GM19193 (cell line): ENCODE data around the gene PRKAG3.

Experiments
- POLR2A ChIP-seq: IDR thresholded peaks from 4 replicates; pipeline ENCODE4 v1.6.1; 2011; ENCODE audit not compliant: insufficient read depth, insufficient read length; ENCODE audit errors: extremely low read depth

Gene PRKAG3

DNA sequence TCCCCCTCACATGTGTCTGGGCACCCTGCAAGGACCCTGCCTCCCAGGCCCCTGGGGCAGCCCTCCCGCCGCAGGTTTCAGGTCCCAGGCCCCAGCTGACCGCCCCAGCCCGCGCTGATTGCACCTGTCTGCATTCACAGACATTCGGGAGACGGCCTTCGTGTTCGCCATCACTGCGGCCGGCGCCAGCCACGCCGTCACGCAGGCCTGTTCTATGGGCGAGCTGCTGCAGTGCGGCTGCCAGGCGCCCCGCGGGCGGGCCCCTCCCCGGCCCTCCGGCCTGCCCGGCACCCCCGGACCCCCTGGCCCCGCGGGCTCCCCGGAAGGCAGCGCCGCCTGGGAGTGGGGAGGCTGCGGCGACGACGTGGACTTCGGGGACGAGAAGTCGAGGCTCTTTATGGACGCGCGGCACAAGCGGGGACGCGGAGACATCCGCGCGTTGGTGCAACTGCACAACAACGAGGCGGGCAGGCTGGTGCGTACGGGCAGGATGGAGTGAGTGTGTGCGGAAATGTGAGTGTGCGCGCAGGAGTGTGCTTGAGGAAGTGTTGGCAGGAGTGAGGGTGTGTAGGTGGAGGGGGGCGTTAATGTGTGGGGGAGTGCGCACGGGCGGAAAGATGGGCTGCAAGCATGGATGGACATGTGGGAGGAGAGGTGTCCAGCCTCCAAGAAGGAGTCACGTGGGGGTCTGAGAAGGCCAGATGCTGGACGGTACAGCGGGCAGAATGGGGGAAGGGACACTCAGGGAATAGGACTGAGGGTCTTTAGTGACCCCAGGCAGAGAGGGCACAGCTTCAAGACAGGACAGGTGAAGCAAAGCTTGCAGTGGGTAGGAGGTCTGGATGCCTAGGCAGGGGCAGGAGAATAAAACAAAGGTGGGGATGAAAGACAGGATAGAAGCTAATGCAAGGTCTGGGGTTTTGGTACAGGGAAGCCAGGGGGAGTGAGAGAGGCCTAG lies 40.0 kb upstream of the PRKAG3 start:
- no peak for TF ChIP-seq POLR2A

DNA sequence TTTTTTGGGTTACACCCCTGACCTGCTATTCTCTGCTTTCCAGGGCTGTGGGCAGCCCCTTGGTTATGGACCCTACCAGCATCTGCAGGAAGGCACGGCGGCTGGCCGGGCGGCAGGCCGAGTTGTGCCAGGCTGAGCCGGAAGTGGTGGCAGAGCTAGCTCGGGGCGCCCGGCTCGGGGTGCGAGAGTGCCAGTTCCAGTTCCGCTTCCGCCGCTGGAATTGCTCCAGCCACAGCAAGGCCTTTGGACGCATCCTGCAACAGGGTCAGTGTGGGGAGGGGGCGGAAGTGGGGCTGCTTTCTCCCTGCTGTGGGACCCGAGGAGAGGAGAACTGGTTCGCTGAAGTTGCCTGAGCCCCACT lies 39.4 kb upstream of the PRKAG3 start:
- TF ChIP-seq POLR2A, result no peak

DNA sequence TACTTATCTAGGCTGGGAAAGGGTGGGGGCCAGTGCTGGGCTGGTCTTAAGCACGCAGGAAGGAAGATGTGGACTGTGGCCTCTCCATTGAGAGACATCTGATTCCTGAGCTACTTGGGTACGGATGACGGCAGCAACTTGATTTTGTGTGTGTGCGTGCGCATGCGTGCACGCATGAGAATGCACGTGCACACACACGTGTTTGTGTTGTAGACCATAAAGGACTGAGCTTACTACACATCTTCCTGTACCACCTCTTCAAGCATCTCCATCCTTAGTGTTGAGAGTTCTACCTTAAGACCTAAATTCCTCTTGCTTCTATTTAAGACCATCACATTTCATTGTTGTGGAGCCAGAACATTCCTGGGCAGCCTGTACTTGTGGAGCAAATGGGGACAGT lies 37.5 kb upstream of the PRKAG3 start:
- TF ChIP-seq POLR2A, result no peak

DNA sequence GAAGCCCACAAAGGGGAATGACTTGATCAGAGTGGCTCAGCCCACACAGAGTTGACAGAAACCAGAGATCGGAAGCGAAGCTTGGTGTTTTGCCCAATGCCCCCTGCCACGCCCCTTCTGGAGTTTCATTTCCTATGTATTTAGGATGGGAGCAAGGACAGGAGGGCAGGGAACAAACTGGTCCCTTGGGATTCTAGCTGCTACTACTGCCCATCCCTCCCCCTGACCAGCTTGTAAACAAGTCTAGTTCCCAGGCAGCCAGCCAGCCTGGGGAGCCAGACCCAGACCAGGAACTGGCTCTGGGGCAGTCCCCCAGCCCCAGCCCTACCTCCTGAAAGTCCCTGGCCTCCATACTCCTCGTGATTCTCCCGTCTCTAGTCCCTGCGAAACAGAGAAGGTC lies 36.3 kb upstream of the PRKAG3 start:
- no peak for TF ChIP-seq POLR2A

DNA sequence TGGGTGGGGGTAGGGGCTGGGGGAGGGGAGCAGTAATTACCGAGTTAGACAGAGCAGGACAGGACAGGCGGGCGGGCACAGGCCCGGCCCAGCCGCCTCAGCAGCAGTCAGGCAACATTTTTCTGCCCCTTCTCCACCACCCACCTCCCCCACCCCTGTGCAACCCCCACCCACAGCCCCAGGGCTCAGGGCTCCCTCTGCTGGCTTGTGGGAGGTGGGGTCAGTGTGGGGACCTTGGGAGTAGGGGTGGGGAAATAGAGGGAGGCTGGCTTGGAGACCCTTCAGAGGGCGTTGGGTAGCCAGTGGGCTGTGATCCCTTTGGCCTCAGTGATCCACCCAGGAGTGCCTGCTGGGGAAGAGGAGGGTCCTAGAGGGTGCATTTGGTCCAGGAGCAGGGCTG lies 34.4 kb upstream of the PRKAG3 start:
- TF ChIP-seq POLR2A, result no peak

DNA sequence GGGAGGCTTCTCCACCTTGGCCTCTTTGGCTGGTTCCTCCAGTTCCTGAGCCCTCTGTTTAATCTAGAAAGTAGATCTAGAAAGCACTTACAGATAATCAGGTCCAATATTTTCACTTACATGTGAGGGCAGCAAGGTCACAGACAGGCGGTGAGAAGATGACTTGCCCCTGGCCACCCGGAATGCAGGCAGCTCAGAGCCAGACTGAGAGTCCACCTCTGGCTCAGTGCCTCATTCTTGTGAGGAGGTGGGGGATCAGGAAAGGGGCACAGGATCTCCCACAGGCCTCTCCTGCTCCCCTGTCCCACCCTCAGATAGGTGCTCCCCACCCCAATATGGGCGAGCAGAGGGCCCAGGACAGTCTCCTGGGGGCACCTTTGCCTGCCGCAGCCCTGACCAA lies 33.8 kb upstream of the PRKAG3 start:
- TF ChIP-seq POLR2A, result no peak

DNA sequence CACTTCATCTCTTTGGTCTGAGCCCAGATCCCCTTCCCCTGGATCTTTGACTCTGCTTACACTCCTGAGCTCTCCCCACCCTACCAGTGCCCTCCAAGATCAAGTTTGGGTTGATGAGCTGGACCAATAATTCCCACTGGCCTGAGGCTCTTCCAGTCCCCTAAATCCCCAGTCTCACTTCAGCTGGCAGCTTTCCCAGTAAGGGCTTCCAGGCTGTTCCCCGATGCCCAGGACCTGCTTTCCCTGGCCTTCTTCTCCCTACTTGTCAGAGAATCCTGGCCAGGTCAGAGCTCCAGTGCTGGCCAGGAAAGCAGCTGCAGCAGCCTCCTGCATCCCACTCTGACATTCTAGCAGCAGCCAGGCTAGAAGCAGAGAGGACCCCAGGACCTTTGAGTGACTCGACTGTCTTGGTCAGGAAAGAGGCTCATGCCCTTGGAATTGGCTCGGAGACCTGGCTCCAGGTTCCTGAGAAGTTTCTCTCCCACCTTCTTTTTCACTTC lies 31.5 kb upstream of the PRKAG3 start:
- TF ChIP-seq POLR2A, result no peak

DNA sequence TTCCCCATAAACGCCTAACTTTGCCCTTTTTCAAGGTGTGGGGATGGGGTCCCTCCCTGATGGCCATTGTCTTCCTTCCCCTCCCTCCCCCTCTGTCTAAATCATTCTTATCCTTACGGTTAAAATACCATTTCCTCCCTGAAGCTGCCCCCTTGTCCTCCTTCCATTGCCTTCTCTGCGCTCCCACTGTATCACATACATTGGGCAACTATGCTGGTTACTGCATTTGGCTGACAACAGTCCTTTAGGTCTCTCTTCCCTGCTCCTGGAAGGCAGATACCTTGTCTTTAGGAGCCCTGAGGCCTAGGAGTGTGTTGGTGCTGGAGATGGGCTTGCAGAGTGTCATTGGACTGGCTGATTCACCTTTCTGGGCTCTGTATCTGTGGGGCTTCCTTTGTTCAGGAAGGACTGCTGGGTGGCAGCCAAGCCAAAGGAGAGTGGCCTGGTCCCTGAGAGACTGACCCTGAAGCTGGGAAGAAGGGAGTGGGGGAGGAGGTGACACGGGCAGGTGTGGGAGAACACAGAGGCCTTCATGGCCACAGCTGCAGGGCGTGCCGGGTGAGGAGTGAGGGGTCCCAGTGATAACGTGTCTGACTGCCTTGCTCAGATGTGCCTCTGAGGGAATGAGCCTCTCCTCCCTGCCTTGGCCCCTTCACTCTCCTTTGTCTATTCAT lies 30.2 kb upstream of the PRKAG3 start:
- no peak for TF ChIP-seq POLR2A

DNA sequence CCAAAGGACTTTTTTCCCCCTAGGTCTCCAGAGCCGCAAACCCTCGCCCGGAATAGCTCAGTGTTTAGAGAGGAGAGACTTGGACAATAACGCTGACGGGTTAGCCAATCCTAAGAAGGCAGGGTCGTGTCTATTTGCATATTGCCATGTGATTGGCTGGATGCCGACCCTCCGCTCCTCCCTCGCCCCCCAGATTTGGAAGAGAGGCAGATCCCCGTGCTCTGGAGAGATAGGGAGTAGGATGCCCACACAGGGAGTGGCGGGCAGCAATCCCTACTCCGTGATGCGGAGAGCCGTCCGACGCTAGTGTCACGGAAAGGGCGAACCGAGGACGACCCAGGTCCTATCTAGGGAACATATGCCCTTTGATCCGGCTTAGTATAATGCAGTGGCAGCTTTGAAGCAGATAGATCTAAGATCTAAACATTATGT lies 29.4 kb upstream of the PRKAG3 start:
- no peak for TF ChIP-seq POLR2A

DNA sequence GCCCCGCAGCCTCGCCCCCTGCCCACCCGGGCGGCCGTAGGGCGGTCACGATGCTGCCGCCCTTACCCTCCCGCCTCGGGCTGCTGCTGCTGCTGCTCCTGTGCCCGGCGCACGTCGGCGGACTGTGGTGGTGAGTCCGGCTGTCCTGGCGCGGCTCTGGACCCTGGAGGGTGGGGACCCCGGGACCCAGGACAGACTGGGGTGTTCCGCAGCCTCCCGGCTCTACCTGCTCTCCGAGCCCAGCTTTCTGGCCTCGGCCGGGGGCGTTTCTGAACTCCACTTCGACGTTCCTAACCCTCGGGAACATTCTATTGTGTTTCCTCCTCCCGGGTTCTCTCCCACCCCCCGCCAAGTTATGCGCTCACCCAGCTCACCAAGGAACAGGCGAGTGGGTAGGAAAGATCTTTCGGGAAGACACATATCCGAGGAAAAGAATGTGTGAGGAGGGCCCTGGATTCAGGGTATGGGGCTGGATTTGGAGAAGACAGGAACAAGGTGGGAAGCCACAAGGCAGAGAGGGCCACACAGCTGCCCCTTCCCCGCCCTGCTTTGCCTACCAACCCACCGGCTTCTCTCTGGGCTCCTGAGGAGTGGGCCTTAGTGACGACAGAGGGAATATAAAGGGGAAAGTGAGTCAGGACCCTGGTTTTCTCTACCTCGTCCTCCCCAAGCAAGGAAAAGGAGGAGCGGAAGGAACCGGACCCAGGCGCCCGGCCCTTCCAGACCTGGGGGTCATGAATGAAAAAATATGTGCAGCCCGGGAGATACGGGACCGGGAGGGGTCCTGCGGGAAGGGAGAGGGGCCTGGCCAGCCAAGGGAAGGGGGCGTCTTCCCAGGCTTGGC lies 28.6 kb upstream of the PRKAG3 start:
- no peak for TF ChIP-seq POLR2A

DNA sequence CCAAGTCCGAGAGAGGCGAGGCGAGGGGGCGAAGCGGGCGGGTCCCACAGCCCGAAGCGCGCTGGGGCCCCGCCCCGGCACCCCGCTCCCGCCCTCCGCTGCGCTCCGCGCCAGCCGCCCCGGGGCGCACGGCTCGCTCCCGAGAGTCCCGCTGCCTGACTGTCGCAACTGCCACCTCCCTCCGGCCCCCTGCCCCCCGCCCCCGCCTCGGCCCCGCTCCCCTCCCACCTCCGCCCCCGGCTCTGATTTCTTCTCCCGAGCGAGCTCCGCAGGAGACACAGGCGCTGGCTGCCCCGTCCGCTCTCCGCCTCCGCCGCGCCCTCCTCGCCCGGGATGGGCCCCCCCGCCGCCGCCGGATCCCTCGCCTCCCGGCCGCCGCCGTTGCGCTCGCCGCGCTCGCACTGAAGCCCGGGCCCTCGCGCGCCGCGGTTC lies 28.0 kb upstream of the PRKAG3 start, which contains the start of gene WNT6:
Gene WNT6 (plus strand): TSS at position 250 of the 432 bp plus-strand sequence. CDS start 233 bp downstream, outside the sequence.
- TF ChIP-seq POLR2A, result no peak

DNA sequence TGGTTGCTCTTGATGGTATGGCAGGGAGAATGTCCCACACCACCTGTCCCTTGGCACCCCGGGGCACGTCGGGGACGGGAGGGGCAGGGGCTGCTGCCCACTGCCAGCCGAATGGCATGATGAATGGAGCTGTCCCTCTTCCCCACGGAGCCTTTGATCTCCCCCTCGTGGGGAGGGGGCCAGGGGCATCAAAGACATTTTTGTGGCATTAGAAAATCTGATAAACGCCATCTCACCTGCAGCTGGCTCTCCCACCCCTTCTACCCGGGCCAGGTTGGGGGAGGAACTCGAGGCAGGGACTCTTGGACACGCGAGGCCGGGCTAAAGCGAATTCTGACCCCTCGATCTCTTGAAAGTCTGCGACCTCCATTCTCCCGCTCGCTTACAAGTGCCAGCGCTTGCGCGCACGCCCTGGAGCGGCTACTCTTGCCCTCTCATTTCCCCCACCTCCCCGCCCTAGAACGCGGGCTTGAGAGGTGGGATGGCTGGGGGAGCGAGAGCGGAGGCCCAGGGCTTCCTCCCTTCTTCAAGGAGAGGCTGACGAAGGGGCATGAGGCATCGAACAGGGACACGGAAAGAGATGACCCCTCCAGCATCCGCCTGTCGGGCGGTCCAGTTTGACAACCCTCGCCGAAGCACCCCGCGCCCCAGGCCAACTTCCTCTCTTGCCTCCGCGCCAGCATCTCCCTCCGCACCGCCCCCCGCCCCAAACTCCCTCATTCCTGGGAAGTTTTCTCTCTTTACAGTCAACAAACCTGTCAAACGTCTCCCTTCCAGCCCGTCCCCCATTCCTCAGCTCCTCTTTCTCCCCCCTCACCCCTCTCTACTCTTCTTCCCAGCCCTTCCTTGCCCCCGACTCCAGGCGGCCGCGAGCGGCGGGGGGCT lies 27.3 kb upstream of the PRKAG3 start:
- TF ChIP-seq POLR2A, result no peak

DNA sequence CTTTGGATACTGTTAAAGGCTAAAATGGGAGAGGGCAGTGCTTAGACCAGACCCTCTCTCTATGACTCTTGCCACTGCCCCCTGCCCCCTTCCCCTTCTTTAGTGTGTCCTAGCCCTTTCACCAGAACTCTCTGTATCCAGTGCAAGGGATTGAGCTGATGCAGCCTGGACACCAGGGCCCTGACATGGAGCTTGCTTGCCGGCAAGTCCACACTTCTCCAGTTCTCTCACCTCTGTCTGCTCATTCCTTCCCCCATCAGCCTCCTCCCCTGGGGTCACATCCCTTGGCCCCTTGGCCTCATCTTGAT lies 26.5 kb upstream of the PRKAG3 start:
- no peak for TF ChIP-seq POLR2A
